Transverse colon (tissue), 3 donors: ENCODE results near the gene LRP1.

Experiments
- EP300 ChIP-seq: sonication (generic); formaldehyde crosslinking; IDR thresholded peaks from one replicate; pipeline ENCODE4 v1.6.1; 2017; ENCODE audit warnings: antibody characterized with exemption, low read depth
- POLR2A ChIP-seq: fragments of 450-650 bp; IDR thresholded peaks from one replicate; pipeline ENCODE4 v1.6.1; 2016; ENCODE audit warnings: antibody characterized with exemption, mild to moderate bottlenecking, moderate library complexity
- TF ChIP-seq, protein P1 (sequence below), 5 experiments: fragments of 200-600 bp in 3 of 5; fragments of 450-650 bp in 2 of 5; sonication (generic) in 3 of 5; IDR thresholded peaks; 1 replicate in 2 of 5; 2 replicates in 3 of 5; pipeline ENCODE4 v1.5.1; 2016 to 2017; ENCODE audit warnings: antibody characterized with exemption in 5 of 5, inconsistent platforms in 3 of 5, mild to moderate bottlenecking in 2 of 5, moderate library complexity in 1 of 5

DNA sequence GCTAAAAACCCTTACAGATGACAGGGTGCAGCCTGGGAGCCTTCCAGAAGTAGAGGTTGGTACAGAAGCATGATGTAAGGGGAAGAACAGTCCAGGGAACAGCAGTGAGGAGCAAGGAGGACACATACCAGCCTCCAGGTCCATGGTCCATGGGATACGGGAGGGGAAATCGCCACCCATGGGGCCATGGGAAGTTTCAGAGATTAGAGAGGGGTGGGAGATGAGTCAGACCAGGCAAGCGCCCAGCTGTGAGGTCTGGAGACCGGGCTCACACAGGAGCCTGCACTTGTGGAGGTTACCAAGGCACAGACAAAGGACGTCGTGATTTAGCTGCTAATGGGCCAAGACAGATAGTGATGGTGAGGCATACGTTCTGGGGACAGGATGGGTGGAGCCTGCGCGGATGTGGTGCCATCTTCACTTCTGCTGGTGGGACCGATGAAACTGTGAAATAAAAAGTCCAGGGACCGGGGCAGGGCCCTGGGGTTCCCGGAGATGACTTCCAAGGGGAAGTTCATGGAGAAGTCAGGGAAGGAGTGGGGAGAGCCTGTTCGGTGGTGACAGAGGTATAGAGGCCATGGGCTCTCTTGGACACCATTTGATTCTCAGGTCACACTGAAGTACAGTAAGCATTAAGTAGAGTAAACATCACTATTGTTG, 36.8 kb downstream of the LRP1 start:
- TF ChIP-seq, protein P1, sequence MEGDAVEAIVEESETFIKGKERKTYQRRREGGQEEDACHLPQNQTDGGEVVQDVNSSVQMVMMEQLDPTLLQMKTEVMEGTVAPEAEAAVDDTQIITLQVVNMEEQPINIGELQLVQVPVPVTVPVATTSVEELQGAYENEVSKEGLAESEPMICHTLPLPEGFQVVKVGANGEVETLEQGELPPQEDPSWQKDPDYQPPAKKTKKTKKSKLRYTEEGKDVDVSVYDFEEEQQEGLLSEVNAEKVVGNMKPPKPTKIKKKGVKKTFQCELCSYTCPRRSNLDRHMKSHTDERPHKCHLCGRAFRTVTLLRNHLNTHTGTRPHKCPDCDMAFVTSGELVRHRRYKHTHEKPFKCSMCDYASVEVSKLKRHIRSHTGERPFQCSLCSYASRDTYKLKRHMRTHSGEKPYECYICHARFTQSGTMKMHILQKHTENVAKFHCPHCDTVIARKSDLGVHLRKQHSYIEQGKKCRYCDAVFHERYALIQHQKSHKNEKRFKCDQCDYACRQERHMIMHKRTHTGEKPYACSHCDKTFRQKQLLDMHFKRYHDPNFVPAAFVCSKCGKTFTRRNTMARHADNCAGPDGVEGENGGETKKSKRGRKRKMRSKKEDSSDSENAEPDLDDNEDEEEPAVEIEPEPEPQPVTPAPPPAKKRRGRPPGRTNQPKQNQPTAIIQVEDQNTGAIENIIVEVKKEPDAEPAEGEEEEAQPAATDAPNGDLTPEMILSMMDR (IDR thresholded peaks at IDR 0.05) = no peak
- TF ChIP-seq POLR2A (no peak), EP300 (no peak)
